Kidney tubule cell (primary cell): ENCODE results near the gene CEP104.
"Not testable (repeated sequence)": the region's sequence is repeated elsewhere in the genome, so short reads cannot be mapped to it uniquely, and the experiment has no call there.

Experiments
- DNase-seq: peaks from one replicate; pipeline ENCODE4 v3.0.0-alpha.2; 2018; ENCODE audit warnings: low spot score

CEP104 gene

GRCh38 chr1:3825356-3825755, 31.7 kb downstream of the CEP104 start:
- no peak for DNase-seq

DNA sequence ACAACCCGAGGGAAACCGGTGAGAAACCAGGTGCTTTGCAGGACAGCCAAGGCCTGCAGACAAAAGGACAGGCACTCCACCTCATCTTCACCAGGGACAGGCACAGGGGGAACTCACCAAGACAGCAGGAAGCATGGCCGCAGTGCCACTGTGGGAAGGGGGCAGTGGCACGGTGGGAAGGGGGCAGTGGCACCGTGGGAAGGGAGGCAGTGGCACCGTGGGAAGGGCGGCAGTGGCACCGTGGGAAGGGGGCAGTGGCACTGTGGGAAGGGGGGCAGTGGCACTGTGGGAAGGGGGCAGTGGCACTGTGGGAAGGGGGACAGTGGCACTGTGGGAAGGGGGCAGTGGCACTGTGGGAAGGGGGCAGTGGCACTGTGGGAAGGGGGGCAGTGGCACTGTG, 32.4 kb downstream of the CEP104 start:
- DNase-seq = no peak

- DNase-seq = no peak
Measured at GRCh38 chr1:3822421-3822820, 34.6 kb downstream of the CEP104 start.

DNA sequence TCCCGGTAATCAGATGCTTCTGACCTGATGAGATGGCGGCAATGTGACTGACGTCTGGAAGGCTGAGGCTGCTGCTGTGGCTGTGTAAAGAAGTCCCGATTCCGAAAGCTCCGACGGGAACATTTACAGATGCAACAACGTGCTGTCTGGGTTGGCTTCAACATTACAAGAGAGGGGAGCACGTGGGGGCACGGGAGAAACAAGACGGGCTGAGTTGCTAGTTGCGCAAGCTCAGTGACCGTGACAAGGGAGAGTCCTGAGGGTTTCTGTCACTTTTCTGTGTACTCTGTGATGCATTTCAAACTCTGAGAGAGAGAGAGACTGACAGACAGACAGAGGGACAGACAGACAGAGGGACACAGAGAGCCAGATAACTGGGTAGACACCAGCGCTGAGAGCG, 35.1 kb downstream of the CEP104 start:
- no peak for DNase-seq

GRCh38 chr1:3821447-3821846, 35.6 kb downstream of the CEP104 start:
- DNase-seq = no peak

DNA sequence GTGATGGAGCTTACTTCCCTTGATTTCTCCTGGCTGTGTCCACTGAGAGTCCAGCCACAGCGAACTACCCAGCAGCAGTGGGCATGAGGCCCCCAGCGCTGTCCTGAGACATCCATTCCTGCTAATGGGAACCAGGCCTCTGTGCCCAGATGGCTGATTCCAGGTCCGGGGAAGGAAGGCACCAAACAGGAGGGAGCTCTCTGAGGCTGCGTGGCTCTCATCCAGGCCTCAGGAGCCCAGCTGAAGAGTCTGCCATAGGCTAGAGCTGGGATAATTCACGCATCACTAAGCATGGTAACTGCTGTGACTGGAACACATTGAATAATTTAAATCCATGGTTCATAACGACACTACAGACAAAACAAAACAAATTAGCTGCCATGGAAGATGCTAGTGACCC, 36.0 kb downstream of the CEP104 start:
- peak; percentile 69 for DNase-seq

GRCh38 chr1:3820316-3820715, 36.7 kb downstream of the CEP104 start:
- DNase-seq = no peak

- no peak for DNase-seq
Measured at GRCh38 chr1:3819771-3820200, 37.2 kb downstream of the CEP104 start.

DNA sequence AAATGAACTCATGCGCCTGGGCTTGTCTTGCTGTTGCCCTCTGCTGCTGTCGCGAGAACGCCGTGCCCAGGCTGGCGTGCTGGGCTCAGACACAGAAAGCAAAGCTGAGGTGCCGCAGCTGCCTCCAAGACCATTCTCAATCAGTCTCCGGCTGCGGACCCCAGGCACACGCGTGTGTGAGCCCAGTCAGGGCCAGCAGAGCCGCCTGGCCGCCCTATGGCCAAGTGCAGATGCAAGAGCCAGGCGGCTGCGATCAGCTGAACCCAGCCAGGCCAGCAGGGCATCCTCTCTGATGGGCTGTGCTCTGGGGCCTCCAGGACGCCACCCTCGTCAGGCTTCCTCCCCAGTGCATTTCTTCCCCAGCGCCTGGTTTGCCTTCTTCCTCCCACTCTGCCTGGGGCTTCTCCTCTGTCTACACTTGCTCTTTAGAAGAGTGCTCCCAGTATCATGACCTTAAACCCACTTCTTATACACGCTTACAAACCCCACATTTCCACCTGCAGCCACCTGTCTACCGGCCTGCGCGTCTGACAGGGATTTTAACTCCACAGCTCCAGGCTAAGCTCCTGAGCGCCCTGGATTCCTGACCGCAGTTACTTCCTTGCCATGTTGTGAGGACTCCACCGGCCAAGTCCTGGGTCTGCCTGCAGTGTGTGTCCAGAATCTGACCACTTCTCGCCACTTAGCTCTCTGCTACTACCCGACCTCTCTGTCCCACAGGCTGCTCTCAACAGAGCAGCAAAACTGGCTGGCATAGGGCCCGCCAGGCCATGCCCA, 39.0 kb downstream of the CEP104 start:
- no peak for DNase-seq

DNA sequence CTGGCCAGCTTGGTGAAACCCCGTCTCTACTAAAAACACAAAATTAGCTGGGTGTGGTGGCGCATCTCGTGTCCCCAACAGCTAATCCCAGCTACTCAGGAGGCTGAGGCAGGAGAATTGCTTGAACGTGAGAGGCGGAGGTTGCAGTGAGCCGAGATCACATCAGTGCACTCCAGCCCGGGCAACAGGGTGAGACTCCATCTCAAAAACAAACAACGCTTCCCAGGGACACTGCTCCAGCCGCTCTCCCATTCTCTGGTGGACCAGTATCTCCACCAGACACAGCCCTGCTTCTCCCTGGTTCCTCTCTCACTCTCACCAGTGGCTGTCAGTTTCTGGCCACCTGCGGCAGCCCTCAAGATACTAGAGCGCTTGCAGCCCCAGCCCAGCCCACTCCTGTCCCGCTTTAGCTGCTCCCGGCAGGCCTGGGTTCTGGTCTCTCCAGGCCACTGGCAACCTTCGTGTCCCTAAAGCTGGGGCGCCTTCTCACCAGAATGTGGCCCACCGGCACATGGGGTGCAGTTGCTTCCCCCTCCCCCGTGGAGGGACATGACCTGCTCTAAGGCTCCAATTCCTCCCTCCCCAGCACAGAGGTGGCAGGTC, 39.8 kb downstream of the CEP104 start:
- no peak for DNase-seq

- no peak for DNase-seq
Measured at GRCh38 chr1:3816331-3817137, 40.5 kb downstream of the CEP104 start.

- DNase-seq = no peak
Measured at GRCh38 chr1:3814771-3815561, 42.0 kb downstream of the CEP104 start.

GRCh38 chr1:3814065-3814464, 42.9 kb downstream of the CEP104 start:
- DNase-seq = no peak

GRCh38 chr1:3811595-3811911, 45.5 kb downstream of the CEP104 start:
- no peak for DNase-seq

DNA sequence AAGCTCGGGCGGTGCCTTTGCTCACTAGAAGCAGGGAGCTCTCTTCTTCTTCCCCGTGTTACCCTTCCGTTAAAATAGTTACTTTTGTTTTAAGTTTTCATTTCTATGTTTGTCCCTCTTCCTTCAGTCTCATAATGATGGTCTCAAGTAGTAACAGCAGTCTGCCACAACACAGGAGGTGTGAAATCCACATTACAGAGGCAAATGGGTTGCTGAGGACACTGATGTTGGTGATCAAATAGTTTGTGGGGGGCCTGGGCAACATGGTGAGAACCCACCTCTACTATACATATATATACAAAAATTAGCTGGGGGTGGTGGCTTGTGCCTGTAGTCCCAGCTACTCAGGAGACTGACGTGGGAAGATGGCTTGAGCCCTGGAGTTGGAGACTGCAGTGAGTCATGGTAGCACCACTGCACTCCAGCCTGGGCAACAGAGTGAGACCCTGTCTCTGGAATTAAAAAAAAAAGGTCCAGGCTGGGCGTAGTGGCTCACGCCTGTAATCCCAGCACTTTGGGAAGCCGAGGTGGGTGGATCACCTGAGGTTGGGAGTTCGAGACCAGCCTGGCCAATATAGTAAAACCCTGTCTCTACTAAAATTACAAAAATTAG, 46.8 kb downstream of the CEP104 start:
- DNase-seq = not testable (repeated sequence)

- DNase-seq = no peak
Measured at GRCh38 chr1:3809680-3810079, 47.3 kb downstream of the CEP104 start.

GRCh38 chr1:3807769-3808168, 49.2 kb downstream of the CEP104 start:
- no peak for DNase-seq

DNA sequence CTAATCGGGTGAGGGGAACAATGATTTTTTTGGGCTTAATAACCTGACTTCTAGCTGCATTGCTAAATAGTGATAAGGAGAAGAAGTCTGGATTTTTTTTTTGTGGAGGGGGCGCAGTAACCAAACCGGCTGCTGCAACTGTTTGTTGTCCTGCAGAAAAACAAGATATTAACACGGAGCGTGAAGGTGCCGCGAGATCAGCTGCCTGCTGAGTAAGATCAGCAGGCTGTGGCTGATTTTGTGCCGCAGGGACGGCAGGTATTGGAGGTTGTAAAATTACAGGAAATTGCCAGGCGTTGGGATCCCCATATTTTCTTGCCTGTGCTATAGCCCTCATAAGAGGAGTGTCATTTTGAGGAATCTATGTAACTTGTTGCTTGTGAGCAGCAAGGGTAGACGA, 52.0 kb downstream of the CEP104 start:
- DNase-seq = no peak

- not testable (repeated sequence) for DNase-seq
Measured at GRCh38 chr1:3804627-3804944, 52.4 kb downstream of the CEP104 start.

DNA sequence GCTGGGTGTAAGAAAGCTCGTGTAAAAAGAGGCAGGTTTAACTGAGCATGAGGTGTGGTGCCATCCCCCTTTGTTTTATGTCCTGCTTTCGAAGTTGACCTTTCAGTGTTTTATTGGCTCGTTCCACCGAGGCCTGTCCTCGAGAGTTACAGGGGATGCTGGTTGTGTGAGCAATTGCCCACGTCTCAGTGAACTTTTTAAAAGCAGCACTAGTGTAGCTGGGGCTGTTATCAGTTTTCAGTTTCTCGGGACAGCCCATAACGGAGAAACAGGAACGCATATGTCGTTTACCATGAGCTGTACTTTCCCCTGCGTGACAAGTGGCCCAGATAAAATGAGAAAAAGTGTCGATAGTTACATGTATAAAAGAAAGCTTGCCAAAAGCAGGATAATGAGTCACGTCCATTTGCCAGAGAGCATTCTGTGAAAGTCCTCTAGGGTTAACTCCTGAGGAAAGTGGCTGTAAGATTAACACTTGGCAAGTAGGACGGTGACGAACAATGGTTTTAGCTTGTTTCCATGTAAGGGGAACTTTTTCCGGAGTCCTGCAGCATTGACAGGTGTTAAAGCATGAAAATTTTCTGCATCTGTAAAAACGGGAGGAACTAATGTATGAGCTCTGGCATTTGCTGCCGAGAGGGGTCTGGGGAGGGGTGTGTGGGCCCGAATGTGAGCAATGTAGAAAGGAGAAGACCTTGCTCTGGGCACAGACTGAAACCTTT, 52.9 kb downstream of the CEP104 start:
- DNase-seq = no peak

GRCh38 chr1:3800795-3801194, 56.2 kb downstream of the CEP104 start:
- DNase-seq = not testable (repeated sequence)
